Tibial nerve (tissue), 3 donors: ENCODE results near the gene IGHMBP2.

ENCODE experiments used
- POLR2A ChIP-seq, 2 donors: fragments of 450-650 bp; IDR thresholded peaks; one replicate each; pipeline ENCODE4 v1.6.1; 2017; ENCODE audit warnings: antibody characterized with exemption in 2 of 2, mild to moderate bottlenecking in 2 of 2, moderate library complexity in 2 of 2
- TF ChIP-seq, protein P1 (sequence below), 5 experiments: fragments of 200-600 bp in 3 of 5; fragments of 450-650 bp in 2 of 5; sonication (generic) in 3 of 5; IDR thresholded peaks; one replicate each; pipeline ENCODE4 v1.5.1; 2016 to 2019; ENCODE audit warnings: antibody characterized with exemption in 5 of 5, mild to moderate bottlenecking in 3 of 5, moderate library complexity in 2 of 5

DNA sequence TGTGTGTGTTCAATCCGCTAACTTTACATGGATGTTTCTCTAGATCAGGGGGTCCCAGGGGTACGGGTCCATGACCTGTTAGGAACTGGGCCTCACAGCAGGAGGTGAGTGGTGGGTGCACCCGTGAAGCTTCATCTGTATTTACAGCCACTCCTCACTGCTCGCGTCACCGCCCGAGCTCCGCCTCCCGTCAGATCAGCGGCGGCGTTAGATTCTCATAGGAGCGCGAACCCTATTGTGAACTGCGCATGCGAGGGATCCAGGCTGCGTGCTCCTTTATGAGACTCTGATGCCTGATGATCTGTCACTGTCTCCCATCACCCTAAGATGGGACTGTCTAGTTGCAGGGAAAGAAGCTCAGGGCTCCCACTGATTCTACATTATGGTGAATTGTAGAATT is 45.2 kb downstream of the IGHMBP2 start:
- TF ChIP-seq, protein P1, sequence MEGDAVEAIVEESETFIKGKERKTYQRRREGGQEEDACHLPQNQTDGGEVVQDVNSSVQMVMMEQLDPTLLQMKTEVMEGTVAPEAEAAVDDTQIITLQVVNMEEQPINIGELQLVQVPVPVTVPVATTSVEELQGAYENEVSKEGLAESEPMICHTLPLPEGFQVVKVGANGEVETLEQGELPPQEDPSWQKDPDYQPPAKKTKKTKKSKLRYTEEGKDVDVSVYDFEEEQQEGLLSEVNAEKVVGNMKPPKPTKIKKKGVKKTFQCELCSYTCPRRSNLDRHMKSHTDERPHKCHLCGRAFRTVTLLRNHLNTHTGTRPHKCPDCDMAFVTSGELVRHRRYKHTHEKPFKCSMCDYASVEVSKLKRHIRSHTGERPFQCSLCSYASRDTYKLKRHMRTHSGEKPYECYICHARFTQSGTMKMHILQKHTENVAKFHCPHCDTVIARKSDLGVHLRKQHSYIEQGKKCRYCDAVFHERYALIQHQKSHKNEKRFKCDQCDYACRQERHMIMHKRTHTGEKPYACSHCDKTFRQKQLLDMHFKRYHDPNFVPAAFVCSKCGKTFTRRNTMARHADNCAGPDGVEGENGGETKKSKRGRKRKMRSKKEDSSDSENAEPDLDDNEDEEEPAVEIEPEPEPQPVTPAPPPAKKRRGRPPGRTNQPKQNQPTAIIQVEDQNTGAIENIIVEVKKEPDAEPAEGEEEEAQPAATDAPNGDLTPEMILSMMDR (IDR thresholded peaks at IDR 0.05): no peak
- no peak for TF ChIP-seq POLR2A (IDR thresholded peaks at IDR 0.05)
